GM23248 (cell line): ENCODE results near the gene REPS1. TPM values are rescaled to one million over a fixed set of nuclear protein-coding genes. Genes with fewer than 3 reads are reported as not detected.
"Not testable (repeated sequence)": the region's sequence is repeated elsewhere in the genome, so short reads cannot be mapped to it uniquely, and the experiment has no call there.

ENCODE experiments used
- DNase-seq: peaks from one replicate; pipeline ENCODE4 v3.0.0-alpha.2; 2015
- H2AFZ ChIP-seq: fragments of 200-600 bp; sonication (generic); 2 replicates; pipeline ENCODE4 v1.6.1; 2016; ENCODE audit warnings: antibody characterized with exemption
- H3F3A ChIP-seq: fragments of 200-600 bp; sonication (generic); 2 replicates; pipeline ENCODE4 v1.6.1; 2016; ENCODE audit warnings: mild to moderate bottlenecking, antibody characterized with exemption, mixed run types; ENCODE audit not compliant: insufficient read depth
- H3K27ac ChIP-seq: fragments of 200-600 bp; sonication (generic); 2 replicates; pipeline ENCODE4 v1.5.1; 2016; ENCODE audit warnings: mild to moderate bottlenecking
- H3K27me3 ChIP-seq: fragments of 200-600 bp; sonication (generic); replicated peaks from 2 replicates; pipeline ENCODE4 v1.6.1; 2016; ENCODE audit warnings: mild to moderate bottlenecking; ENCODE audit not compliant: insufficient read depth
- H3K36me3 ChIP-seq: fragments of 200-600 bp; sonication (generic); 2 replicates; pipeline ENCODE4 v1.6.1; 2016; ENCODE audit warnings: low read depth, mild to moderate bottlenecking
- H3K4me1 ChIP-seq: fragments of 200-600 bp; sonication (generic); 2 replicates; pipeline ENCODE4 v1.6.1; 2016; ENCODE audit warnings: mild to moderate bottlenecking; ENCODE audit not compliant: insufficient read depth
- H3K4me2 ChIP-seq: fragments of 200-600 bp; sonication (generic); one replicate; pipeline ENCODE4 v1.6.1; 2016; ENCODE audit warnings: mild to moderate bottlenecking; ENCODE audit not compliant: unreplicated experiment
- H3K4me3 ChIP-seq: fragments of 200-600 bp; sonication (generic); 2 replicates; pipeline ENCODE4 v1.5.1; 2016; ENCODE audit warnings: mild to moderate bottlenecking
- H3K79me2 ChIP-seq: fragments of 200-600 bp; sonication (generic); 2 replicates; pipeline ENCODE4 v1.6.1; 2016; ENCODE audit warnings: mild to moderate bottlenecking; ENCODE audit not compliant: insufficient read depth
- H3K9ac ChIP-seq: fragments of 200-600 bp; sonication (generic); 2 replicates; pipeline ENCODE4 v1.6.1; 2016; ENCODE audit warnings: mild to moderate bottlenecking
- H3K9me2 ChIP-seq: fragments of 200-600 bp; sonication (generic); 2 replicates; pipeline ENCODE4 v1.6.1; 2016; ENCODE audit warnings: mixed run types, mild to moderate bottlenecking, moderate library complexity; ENCODE audit not compliant: insufficient read depth
- H3K9me3 ChIP-seq: fragments of 200-600 bp; sonication (generic); one replicate; pipeline ENCODE4 v1.6.1; 2017; ENCODE audit warnings: low read depth
- H4K20me1 ChIP-seq: fragments of 200-600 bp; sonication (generic); 2 replicates; pipeline ENCODE4 v1.6.0; 2016; ENCODE audit not compliant: insufficient read depth
- EZH2 ChIP-seq: fragments of 200-600 bp; sonication (generic); IDR thresholded peaks from 2 replicates; pipeline ENCODE4 v1.6.1; 2018; ENCODE audit warnings: antibody characterized with exemption, mild to moderate bottlenecking; ENCODE audit not compliant: insufficient read depth, poor library complexity, severe bottlenecking
- EZH2phosphoT487 ChIP-seq: fragments of 200-600 bp; sonication (generic); IDR thresholded peaks from 2 replicates; pipeline ENCODE4 v1.6.1; 2018; ENCODE audit warnings: antibody characterized with exemption, moderate library complexity, mild to moderate bottlenecking, low read depth; ENCODE audit not compliant: insufficient read depth
- WGBS, 2 experiments: methylation state at CpG; one replicate each; pipeline ENCODE4 v1.1.6; 2015 to 2017; ENCODE audit warnings: low lambda C conversion rate in 2 of 2, low coverage in 1 of 2; ENCODE audit errors: missing lambda C conversion rate in 2 of 2; 5-methylcytosine and 5-hydroxymethylcytosine counted together
- in situ Hi-C: fragments of 300-500 bp; cut with MboI; formaldehyde crosslinking; loops from 2 replicates; pipeline ENCODE4 v1.15.0; 2020
- polyA plus RNA-seq: library from polyadenylated mRNA; unstranded; fragments of >200 nt; fragmentation: Nextera tagmentation; extraction: Ambion mirVana; gene quantifications from 2 replicates; pipeline ENCODE4 v1.2.1, GENCODE V29; 2016
- total RNA-seq: library from RNA; depleted of rRNA; stranded (reverse); fragments of >200 nt; shearing (Covaris generic); gene quantifications from 2 replicates; pipeline ENCODE4 v1.2.3, GENCODE V29; 2014

REPS1 gene
- total and polyA plus RNA-seq, 2 experiments from 2014 or later: 13.1 to 21.1 TPM

GRCh38 chr6:138997136-138997535, 9.1 kb upstream of the REPS1 start:
- H2AFZ ChIP-seq: no peak overlapping the region
- H3K4me1 ChIP-seq: no peaks in the 10 kb centered on the region
- H3K9me3 ChIP-seq: no peaks in the 10 kb centered on the region
- H3K79me2 ChIP-seq: no peaks in the 10 kb centered on the region
- no peak overlapping the region for H3K4me2 ChIP-seq
- 71 to 81% methylated on average over 5 of the region's 5 CpGs for WGBS, 2 experiments
- no peak for TF ChIP-seq EZH2
- no peak overlapping the region for H3K9ac ChIP-seq
- H3K9me2 ChIP-seq: peaks cover 3% of the 10 kb centered on the region; the same call in 1 of the 2 replicates
- no peak for DNase-seq
- H3K4me3 ChIP-seq: no peak overlapping the region
- H3K36me3 ChIP-seq: no peaks in the 10 kb centered on the region
- H3K27me3 ChIP-seq: no peaks in the 10 kb centered on the region
- H4K20me1 ChIP-seq: no peaks in the 10 kb centered on the region
- in situ Hi-C loops: no loop called here
- no peak overlapping the region for H3K27ac ChIP-seq
- no peaks in the 10 kb centered on the region for H3F3A ChIP-seq

DNA sequence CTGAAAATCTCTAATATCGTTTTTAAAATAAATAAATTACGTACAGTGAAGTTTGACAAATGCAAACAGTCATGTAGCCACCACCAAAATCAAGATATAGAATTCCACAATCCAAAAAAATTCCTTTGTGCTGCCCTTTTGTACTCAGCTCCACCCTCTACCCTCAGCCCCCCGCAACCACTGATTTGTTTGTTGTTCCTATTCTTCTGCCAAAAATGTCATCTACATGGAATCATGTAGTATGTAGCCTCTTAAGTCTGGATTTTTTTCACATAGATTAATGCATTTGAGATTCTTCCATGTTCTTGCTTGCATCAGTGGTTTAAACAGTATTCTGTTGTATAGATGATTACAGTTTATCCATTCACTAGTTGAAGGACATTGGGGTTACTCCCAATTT, 8.5 kb upstream of the REPS1 start:
- Histone ChIP-seq H3K4me1 (no peaks in the 10 kb centered on the region), H3K4me2 (no peak overlapping the region), H3K36me3 (no peaks in the 10 kb centered on the region), H2AFZ (no peak overlapping the region), H3K79me2 (no peaks in the 10 kb centered on the region), H3K27me3 (no peaks in the 10 kb centered on the region), H3K9me2 (peaks cover 3% of the 10 kb centered on the region; the same call in 1 of the 2 replicates), H4K20me1 (no peaks in the 10 kb centered on the region), H3K27ac (no peak overlapping the region), H3K9me3 (no peaks in the 10 kb centered on the region), H3K9ac (no peak overlapping the region), H3K4me3 (no peak overlapping the region), H3F3A (no peaks in the 10 kb centered on the region)
- DNase-seq: no peak
- 85 to 87% methylated on average over 3 of the region's 3 CpGs for WGBS, 2 experiments
- TF ChIP-seq EZH2phosphoT487 (no peak), EZH2 (no peak)
- in situ Hi-C loops: no loop called here

GRCh38 chr6:138993410-138993809, 5.4 kb upstream of the REPS1 start:
- DNase-seq, H3K27me3 ChIP-seq, H3K36me3 ChIP-seq, H2AFZ ChIP-seq, H3K4me1 ChIP-seq, H3K9me2 ChIP-seq, H3K27ac ChIP-seq, H4K20me1 ChIP-seq, H3K79me2 ChIP-seq, H3K9me3 ChIP-seq, H3K4me3 ChIP-seq, H3K9ac ChIP-seq, H3F3A ChIP-seq, H3K4me2 ChIP-seq, in situ Hi-C loops: not testable (repeated sequence)
- 93 to 94% methylated on average over 1 of the region's 1 CpG for WGBS, 2 experiments

GRCh38 chr6:138992965-138993364, 4.9 kb upstream of the REPS1 start:
- 83 to 84% methylated on average over 5 of the region's 5 CpGs for WGBS, 2 experiments
- H3K27ac ChIP-seq, H3K9ac ChIP-seq, H3K27me3 ChIP-seq, in situ Hi-C loops, H3K79me2 ChIP-seq, H4K20me1 ChIP-seq, H3K9me3 ChIP-seq, H2AFZ ChIP-seq, H3K9me2 ChIP-seq, H3F3A ChIP-seq, H3K4me3 ChIP-seq, H3K4me1 ChIP-seq, H3K36me3 ChIP-seq, DNase-seq, H3K4me2 ChIP-seq: not testable (repeated sequence)

- Histone ChIP-seq H3K9ac (no peak overlapping the region), H3K4me3 (no peak overlapping the region)
- in situ Hi-C loops: no loop called here
These were observed 3.2 kb upstream of the REPS1 start for GRCh38 chr6:138991206-138991605.

More at GRCh38 chr6:138991206-138991605, 3.2 kb upstream of the REPS1 start:
- Histone ChIP-seq H3K79me2 (peaks cover 14% of the 10 kb centered on the region), H3K9me2 (no peaks in the 10 kb centered on the region), H3K9me3 (no peaks in the 10 kb centered on the region), H2AFZ (no peak overlapping the region), H3K36me3 (no peaks in the 10 kb centered on the region), H4K20me1 (no peaks in the 10 kb centered on the region), H3K27ac (no peak overlapping the region), H3K27me3 (no peaks in the 10 kb centered on the region), H3F3A (no peaks in the 10 kb centered on the region), H3K4me1 (peaks cover 8% of the 10 kb centered on the region; the same call in 1 of the 2 replicates), H3K4me2 (no peak overlapping the region)
- WGBS, 2 experiments: 85 to 86% methylated on average over 5 of the region's 5 CpGs
- DNase-seq: no peak
- TF ChIP-seq EZH2 (no peak), EZH2phosphoT487 (no peak)
